HepG2 (cell line): ENCODE data around the gene SALL2. TPM values are rescaled to one million over a fixed set of nuclear protein-coding genes. Genes with fewer than 3 reads are reported as not detected.
A peak's percentile ranks its signal among the peaks of the same experiment; 100 is the strongest.

Experiments
- HNRNPUL1 ChIP-seq: fragments of 200-400 bp; formaldehyde crosslinking; IDR thresholded peaks from 2 replicates; pipeline ENCODE4 v1.6.1; 2017; ENCODE audit warnings: low read depth, mild to moderate bottlenecking, low read length, moderate library complexity
- TARDBP ChIP-seq: sonication (generic); formaldehyde crosslinking; IDR thresholded peaks from 2 replicates; pipeline ENCODE4 v1.8.0; 2022; ENCODE audit warnings: mild to moderate bottlenecking, missing genetic modification reagents
- ZIK1 ChIP-seq: sonication (generic); formaldehyde crosslinking; IDR thresholded peaks from 2 replicates; pipeline ENCODE4 v1.5.0; 2020; ENCODE audit warnings: mild to moderate bottlenecking, low read depth, missing genetic modification reagents, borderline replicate concordance
- ZNF207 ChIP-seq: fragments of 450-650 bp; IDR thresholded peaks from 2 replicates; pipeline ENCODE4 v1.6.1; 2016; ENCODE audit warnings: antibody characterized with exemption, borderline replicate concordance
- ZNF274 ChIP-seq: sonication (generic); formaldehyde crosslinking; IDR thresholded peaks from 2 replicates; pipeline ENCODE4 v1.5.1; 2020; ENCODE audit warnings: mild to moderate bottlenecking, missing genetic modification reagents
- ZNF552 ChIP-seq: sonication (generic); formaldehyde crosslinking; IDR thresholded peaks from 2 replicates; pipeline ENCODE4 v1.9.0; 2022; ENCODE audit warnings: missing genetic modification reagents, mild to moderate bottlenecking, borderline replicate concordance
- ZNF724P ChIP-seq: sonication (generic); formaldehyde crosslinking; IDR thresholded peaks from 2 replicates; pipeline ENCODE4 v1.8.0; 2022; ENCODE audit warnings: missing genetic modification reagents, borderline replicate concordance
- ZNF768 ChIP-seq: sonication (generic); formaldehyde crosslinking; IDR thresholded peaks from 2 replicates; pipeline ENCODE4 v1.4.0; 2020; ENCODE audit warnings: missing genetic modification reagents
- polyA plus RNA-seq, 8 experiments: library from polyadenylated mRNA; depleted of rRNA in 3 of 8; stranded (reverse) in 7 of 8; unstranded in 1 of 8; fragments of >200 nt; fragmentation: Illumina TruSeq in 4 of 8; extraction: Trizol in 4 of 8; gene quantifications; 2 replicates each; pipeline versions ENCODE4 v1.2.1 to v1.2.3, GENCODE V29; 2011 to 2016; ENCODE audit warnings: low read depth in 4 of 8, missing spikeins in 1 of 8, mixed read lengths in 1 of 8; ENCODE audit not compliant: insufficient read depth in 1 of 8
- total RNA-seq, 5 experiments: library from RNA; depleted of rRNA; stranded (reverse); fragments of >200 nt; fragmentation: Illumina TruSeq; extraction: Trizol; gene quantifications; 2 replicates each; pipeline ENCODE4 v1.2.3, GENCODE V29; 2016; ENCODE audit warnings: low read depth in 1 of 5
- TF ChIP-seq, protein P1 (sequence below): sonication (generic); formaldehyde crosslinking; IDR thresholded peaks from one replicate; pipeline ENCODE4 v1.5.1; 2020; ENCODE audit warnings: mild to moderate bottlenecking, missing genetic modification reagents; ENCODE audit errors: not compliant biosample characterization
- TF ChIP-seq, protein P2 (sequence below): sonication (generic); formaldehyde crosslinking; IDR thresholded peaks from 2 replicates; pipeline ENCODE4 v1.5.0; 2020; ENCODE audit warnings: missing genetic modification reagents, mild to moderate bottlenecking, borderline replicate concordance
- TF ChIP-seq, protein P3 (sequence below): sonication (generic); formaldehyde crosslinking; IDR thresholded peaks from 2 replicates; pipeline ENCODE4 v1.4.0; 2020; ENCODE audit warnings: low read depth, missing genetic modification reagents
- TF ChIP-seq, protein P4 (sequence below): sonication (generic); formaldehyde crosslinking; IDR thresholded peaks from 2 replicates; pipeline ENCODE4 v1.4.0; 2020; ENCODE audit warnings: missing genetic modification reagents

SALL2 gene
- total and polyA plus RNA-seq, 2 of the 13 experiments (the other 11 are each of a cell fraction or from before 2014, with no cell fraction given) = 4.9 to 5.8 TPM

DNA sequence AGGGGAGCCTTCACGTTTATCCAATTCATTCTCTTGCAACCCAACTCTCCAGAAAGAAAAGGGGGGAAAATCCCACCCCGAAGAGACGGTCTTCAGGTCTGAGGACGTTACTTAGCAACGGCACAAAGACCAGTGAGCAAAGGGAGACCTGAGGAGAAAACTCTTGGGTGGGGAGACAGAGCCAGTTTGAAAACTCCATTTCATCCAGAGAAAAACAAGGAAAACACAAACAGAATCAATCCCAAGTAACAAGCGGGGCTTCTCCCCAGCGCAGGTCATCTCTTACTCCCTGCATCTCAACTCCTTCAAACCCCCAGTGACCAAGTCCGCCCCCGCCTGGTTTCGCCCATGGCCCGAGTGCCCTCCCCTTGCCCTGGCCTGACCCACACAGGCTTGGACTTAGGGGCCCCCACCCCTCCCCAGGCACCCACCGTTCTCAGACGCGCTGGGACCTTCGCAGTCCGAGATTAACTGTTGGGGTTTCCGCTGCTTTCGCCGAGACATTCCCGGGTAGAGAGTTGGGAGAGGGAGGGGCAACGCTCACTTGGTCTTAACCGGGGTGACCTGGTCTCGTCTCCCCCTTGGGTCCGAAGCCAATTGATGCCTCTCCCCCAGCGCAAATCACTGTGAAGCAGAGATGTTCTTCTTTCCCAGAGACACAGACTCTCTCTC is 10.4 kb upstream of the SALL2 start (continued):
- TF ChIP-seq, protein P1, sequence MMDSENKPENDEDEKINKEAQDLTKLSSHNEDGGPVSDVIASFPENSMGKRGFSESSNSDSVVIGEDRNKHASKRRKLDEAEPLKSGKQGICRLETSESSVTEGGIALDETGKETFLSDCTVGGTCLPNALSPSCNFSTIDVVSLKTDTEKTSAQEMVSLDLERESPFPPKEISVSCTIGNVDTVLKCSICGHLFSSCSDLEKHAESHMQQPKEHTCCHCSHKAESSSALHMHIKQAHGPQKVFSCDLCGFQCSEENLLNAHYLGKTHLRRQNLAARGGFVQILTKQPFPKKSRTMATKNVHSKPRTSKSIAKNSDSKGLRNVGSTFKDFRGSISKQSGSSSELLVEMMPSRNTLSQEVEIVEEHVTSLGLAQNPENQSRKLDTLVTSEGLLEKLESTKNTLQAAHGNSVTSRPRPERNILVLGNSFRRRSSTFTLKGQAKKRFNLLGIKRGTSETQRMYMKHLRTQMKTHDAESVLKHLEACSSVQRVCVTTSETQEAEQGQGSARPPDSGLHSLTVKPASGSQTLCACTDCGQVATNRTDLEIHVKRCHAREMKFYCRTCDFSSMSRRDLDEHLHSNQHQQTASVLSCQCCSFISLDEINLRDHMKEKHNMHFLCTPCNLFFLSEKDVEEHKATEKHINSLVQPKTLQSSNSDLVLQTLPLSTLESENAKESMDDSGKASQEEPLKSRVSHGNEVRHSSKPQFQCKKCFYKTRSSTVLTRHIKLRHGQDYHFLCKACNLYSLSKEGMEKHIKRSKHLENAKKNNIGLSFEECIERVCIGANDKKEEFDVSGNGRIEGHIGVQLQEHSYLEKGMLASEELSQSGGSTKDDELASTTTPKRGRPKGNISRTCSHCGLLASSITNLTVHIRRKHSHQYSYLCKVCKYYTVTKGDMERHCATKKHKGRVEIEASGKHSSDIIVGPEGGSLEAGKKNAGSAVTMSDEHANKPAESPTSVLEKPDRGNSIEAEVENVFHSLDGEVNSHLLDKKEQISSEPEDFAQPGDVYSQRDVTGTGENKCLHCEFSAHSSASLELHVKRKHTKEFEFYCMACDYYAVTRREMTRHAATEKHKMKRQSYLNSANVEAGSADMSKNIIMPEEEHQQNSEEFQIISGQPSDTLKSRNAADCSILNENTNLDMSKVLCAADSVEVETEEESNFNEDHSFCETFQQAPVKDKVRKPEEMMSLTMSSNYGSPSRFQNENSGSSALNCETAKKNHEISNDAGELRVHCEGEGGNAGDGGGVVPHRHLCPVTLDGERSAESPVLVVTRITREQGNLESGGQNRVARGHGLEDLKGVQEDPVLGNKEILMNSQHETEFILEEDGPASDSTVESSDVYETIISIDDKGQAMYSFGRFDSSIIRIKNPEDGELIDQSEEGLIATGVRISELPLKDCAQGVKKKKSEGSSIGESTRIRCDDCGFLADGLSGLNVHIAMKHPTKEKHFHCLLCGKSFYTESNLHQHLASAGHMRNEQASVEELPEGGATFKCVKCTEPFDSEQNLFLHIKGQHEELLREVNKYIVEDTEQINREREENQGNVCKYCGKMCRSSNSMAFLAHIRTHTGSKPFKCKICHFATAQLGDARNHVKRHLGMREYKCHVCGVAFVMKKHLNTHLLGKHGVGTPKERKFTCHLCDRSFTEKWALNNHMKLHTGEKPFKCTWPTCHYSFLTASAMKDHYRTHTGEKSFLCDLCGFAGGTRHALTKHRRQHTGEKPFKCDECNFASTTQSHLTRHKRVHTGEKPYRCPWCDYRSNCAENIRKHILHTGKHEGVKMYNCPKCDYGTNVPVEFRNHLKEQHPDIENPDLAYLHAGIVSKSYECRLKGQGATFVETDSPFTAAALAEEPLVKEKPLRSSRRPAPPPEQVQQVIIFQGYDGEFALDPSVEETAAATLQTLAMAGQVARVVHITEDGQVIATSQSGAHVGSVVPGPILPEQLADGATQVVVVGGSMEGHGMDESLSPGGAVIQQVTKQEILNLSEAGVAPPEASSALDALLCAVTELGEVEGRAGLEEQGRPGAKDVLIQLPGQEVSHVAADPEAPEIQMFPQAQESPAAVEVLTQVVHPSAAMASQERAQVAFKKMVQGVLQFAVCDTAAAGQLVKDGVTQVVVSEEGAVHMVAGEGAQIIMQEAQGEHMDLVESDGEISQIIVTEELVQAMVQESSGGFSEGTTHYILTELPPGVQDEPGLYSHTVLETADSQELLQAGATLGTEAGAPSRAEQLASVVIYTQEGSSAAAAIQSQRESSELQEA (CRISPR knock-in tag) = peak; percentile 44
- TF ChIP-seq ZIK1 (0 out of 2 replicates have a peak, but pooled peaks have one; percentile 48), TARDBP (no peak; the same call in 1 of the 2 replicates), ZNF207 (no peak), HNRNPUL1 (no peak), ZNF552 (CRISPR knock-in tag) (no peak), ZNF768 (CRISPR knock-in tag) (peak; percentile 39; the same call in 1 of the 2 replicates), ZNF724P (CRISPR knock-in tag) (no peak), ZNF274 (CRISPR knock-in tag) (0 out of 2 replicates have a peak, but pooled peaks have one; percentile 52)
- TF ChIP-seq, protein P2, sequence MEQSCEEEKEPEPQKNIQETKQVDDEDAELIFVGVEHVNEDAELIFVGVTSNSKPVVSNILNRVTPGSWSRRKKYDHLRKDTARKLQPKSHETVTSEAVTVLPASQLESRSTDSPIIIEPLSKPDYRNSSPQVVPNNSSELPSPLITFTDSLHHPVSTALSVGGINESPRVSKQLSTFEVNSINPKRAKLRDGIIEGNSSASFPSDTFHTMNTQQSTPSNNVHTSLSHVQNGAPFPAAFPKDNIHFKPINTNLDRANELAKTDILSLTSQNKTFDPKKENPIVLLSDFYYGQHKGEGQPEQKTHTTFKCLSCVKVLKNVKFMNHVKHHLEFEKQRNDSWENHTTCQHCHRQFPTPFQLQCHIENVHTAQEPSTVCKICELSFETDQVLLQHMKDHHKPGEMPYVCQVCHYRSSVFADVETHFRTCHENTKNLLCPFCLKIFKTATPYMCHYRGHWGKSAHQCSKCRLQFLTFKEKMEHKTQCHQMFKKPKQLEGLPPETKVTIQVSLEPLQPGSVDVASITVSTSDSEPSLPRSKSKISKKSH = peak; percentile 22; the same call in 1 of the 2 replicates
- TF ChIP-seq, protein P3, sequence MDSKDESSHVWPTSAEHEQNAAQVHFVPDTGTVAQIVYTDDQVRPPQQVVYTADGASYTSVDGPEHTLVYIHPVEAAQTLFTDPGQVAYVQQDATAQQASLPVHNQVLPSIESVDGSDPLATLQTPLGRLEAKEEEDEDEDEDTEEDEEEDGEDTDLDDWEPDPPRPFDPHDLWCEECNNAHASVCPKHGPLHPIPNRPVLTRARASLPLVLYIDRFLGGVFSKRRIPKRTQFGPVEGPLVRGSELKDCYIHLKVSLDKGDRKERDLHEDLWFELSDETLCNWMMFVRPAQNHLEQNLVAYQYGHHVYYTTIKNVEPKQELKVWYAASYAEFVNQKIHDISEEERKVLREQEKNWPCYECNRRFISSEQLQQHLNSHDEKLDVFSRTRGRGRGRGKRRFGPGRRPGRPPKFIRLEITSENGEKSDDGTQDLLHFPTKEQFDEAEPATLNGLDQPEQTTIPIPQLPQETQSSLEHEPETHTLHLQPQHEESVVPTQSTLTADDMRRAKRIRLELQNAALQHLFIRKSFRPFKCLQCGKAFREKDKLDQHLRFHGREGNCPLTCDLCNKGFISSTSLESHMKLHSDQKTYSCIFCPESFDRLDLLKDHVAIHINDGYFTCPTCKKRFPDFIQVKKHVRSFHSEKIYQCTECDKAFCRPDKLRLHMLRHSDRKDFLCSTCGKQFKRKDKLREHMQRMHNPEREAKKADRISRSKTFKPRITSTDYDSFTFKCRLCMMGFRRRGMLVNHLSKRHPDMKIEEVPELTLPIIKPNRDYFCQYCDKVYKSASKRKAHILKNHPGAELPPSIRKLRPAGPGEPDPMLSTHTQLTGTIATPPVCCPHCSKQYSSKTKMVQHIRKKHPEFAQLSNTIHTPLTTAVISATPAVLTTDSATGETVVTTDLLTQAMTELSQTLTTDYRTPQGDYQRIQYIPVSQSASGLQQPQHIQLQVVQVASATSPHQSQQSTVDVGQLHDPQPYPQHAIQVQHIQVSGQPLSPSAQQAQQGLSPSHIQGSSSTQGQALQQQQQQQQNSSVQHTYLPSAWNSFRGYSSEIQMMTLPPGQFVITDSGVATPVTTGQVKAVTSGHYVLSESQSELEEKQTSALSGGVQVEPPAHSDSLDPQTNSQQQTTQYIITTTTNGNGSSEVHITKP (CRISPR knock-in tag) = peak; percentile 81
- TF ChIP-seq, protein P4, sequence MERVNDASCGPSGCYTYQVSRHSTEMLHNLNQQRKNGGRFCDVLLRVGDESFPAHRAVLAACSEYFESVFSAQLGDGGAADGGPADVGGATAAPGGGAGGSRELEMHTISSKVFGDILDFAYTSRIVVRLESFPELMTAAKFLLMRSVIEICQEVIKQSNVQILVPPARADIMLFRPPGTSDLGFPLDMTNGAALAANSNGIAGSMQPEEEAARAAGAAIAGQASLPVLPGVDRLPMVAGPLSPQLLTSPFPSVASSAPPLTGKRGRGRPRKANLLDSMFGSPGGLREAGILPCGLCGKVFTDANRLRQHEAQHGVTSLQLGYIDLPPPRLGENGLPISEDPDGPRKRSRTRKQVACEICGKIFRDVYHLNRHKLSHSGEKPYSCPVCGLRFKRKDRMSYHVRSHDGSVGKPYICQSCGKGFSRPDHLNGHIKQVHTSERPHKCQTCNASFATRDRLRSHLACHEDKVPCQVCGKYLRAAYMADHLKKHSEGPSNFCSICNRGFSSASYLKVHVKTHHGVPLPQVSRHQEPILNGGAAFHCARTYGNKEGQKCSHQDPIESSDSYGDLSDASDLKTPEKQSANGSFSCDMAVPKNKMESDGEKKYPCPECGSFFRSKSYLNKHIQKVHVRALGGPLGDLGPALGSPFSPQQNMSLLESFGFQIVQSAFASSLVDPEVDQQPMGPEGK (CRISPR knock-in tag) = peak; percentile 81; the same call in 1 of the 2 replicates
